Adrenal gland (tissue), 5 donors: ENCODE data around the gene ADGRA1.

Experiments
- CTCF ChIP-seq, 6 experiments: fragments of 450-650 bp in 4 of 6; fragments of 200-600 bp in 2 of 6; sonication (generic) in 1 of 6; IDR thresholded peaks; 1 replicate in 5 of 6; 2 replicates in 1 of 6; pipeline versions ENCODE4 v1.5.1 to v1.8.0; 2016 to 2021; ENCODE audit warnings: antibody characterized with exemption in 6 of 6, mild to moderate bottlenecking in 2 of 6, moderate library complexity in 1 of 6
- POLR2A ChIP-seq, 2 donors: fragments of 450-650 bp; IDR thresholded peaks; one replicate each; pipeline ENCODE4 v1.6.1; 2017; ENCODE audit warnings: antibody characterized with exemption in 2 of 2, mild to moderate bottlenecking in 2 of 2, moderate library complexity in 1 of 2
- donor health status: DM: no; HTN: no; CAD: no.

GRCh38 chr10:133150226-133150625 lies 62.5 kb downstream of the ADGRA1 start:
- no peak for TF ChIP-seq CTCF (IDR thresholded peaks at IDR 0.05)
- no peak for TF ChIP-seq POLR2A (IDR thresholded peaks at IDR 0.05)
